ENCODE data around the gene CFAP65. TPM values are rescaled to one million over a fixed set of nuclear protein-coding genes. Genes with fewer than 3 reads are reported as not detected.

CFAP65 gene
- total and polyA plus RNA-seq, 2 of the 13 experiments (the other 11 are each of a cell fraction or from before 2014, with no cell fraction given) = 0.05 TPM; not detected in 1

DNA sequence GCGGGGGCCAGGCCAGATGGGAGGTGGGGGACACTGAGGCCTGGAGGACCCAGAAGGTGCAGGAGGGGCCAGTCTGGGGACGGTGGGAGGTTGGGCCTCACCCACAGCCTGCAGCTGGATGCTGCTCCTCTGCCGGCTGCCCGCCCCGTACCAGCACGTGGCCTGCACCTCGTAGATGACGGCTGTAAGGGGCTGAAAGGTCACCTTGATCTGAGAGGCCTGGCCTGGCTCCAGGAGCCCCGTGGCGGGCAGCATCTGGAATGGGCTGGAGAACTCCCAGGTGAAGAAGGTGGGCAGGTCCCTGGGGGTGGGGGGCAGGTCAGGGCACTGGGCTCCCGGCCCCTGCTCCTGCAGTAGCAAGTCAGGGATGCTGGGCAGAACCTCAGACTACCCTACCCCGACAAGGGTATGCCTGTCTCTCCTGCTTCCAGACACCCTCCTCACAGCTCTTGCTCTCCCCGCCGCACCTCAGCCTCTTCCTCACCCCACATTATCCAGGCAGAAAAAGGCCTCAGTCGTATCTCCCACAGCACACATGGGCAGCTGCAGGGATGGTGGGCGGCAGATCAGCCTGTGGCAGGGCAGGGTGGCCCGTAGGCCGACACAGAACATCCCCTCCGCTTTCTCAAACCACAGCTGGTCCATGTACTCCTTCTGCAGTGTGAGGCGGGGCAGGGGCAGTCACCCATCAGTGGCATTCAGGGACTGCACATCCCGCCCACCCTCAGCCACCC, 10.1 kb downstream of the CFAP65 start (continued):
- TF ChIP-seq ZNF317 (CRISPR knock-in tag; IDR thresholded peaks at IDR 0.05) (no peak), MAFF (IDR thresholded peaks at IDR 0.05; ENCODE audit: low read depth, low read length) (no peak), FOXA3 (CRISPR knock-in tag; IDR thresholded peaks at IDR 0.05) (no peak), GTF2F1 (IDR thresholded peaks at IDR 0.05; ENCODE audit: low read length) (no peak), ZBTB26 (CRISPR knock-in tag; IDR thresholded peaks at IDR 0.05; ENCODE audit: borderline replicate concordance) (no peak)

GRCh38 chr2:219030177-219030940, 11.0 kb downstream of the CFAP65 start:
- intact Hi-C loops (cut with micrococcal nuclease; ENCODE audit: unreplicated experiment) = no loop called here
- no peak overlapping the region for H3K4me3 ChIP-seq (replicated peaks in 1 of 3; ENCODE audit: insufficient read depth in 1 of 3, low read depth in 2 of 3, low read length in 3 of 3)
- H3K9ac ChIP-seq (ENCODE audit: insufficient read depth, low read depth, low read length) = no peak overlapping the region
- peaks cover 14% of the 10 kb centered on the region; the same call in 1 of the 2 replicates for H4K20me1 ChIP-seq (ENCODE audit: insufficient read depth, low read length)
- BruUV-seq (replicated peaks) = no TSS peak
- no peak overlapping the region for H3K4me2 ChIP-seq (ENCODE audit: low read depth, low read length)
- H3K9me3 ChIP-seq (ENCODE audit: low read length) = no peaks in the 10 kb centered on the region
- TF ChIP-seq SNAI1 (CRISPR knock-in tag; IDR thresholded peaks at IDR 0.05; ENCODE audit: borderline replicate concordance) = no peak
- TF ChIP-seq ZNF619 (CRISPR knock-in tag; IDR thresholded peaks at IDR 0.05) = no peak
- TF ChIP-seq ZNF136 (CRISPR knock-in tag; IDR thresholded peaks at IDR 0.05; ENCODE audit: low read depth) = no peak
- TF ChIP-seq ARNT (IDR thresholded peaks at IDR 0.05) = no peak
- no peak for TF ChIP-seq HOXA5 (CRISPR knock-in tag; IDR thresholded peaks at IDR 0.05)
- no peak for TF ChIP-seq PHF20 (CRISPR knock-in tag; IDR thresholded peaks at IDR 0.05)
- no peak for TF ChIP-seq ZNF260 (CRISPR knock-in tag; IDR thresholded peaks at IDR 0.05; ENCODE audit: borderline replicate concordance, low read depth)
- TF ChIP-seq ZSCAN29 (CRISPR knock-in tag; conservative IDR thresholded peaks at IDR 0.05) = no peak
- no peak for TF ChIP-seq ZNF772 (CRISPR knock-in tag; IDR thresholded peaks at IDR 0.05)
- TF ChIP-seq, protein P1, sequence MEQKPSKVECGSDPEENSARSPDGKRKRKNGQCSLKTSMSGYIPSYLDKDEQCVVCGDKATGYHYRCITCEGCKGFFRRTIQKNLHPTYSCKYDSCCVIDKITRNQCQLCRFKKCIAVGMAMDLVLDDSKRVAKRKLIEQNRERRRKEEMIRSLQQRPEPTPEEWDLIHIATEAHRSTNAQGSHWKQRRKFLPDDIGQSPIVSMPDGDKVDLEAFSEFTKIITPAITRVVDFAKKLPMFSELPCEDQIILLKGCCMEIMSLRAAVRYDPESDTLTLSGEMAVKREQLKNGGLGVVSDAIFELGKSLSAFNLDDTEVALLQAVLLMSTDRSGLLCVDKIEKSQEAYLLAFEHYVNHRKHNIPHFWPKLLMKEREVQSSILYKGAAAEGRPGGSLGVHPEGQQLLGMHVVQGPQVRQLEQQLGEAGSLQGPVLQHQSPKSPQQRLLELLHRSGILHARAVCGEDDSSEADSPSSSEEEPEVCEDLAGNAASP (CRISPR knock-in tag; IDR thresholded peaks at IDR 0.05; ENCODE audit: borderline replicate concordance) = no peak
- no peak for TF ChIP-seq ZNF207 (IDR thresholded peaks at IDR 0.05; ENCODE audit: borderline replicate concordance)
- no peak for TF ChIP-seq SRF (IDR thresholded peaks at IDR 0.05; ENCODE audit: low read depth, low read length)
- CTCF ChIA-PET (ENCODE audit: low intra/inter-chr PET ratio, low total read pairs) = interaction anchor here (1.1 to 3.2 kb wide), 6 partner anchors 27 to 125 kb away, joined by 3 to 48 read pairs (median 4); no protein-coding TSS in a partner anchor
- 54% methylated on average over 12 of the region's 16 CpGs for WGBS (ENCODE audit: low lambda C conversion rate)
- H3K36me3 ChIP-seq (replicated peaks in 1 of 2; ENCODE audit: control insufficient read depth in 1 of 2, insufficient read depth in 2 of 2, low read length in 2 of 2) = no peaks in the 10 kb centered on the region
- POLR2A ChIA-PET = interaction anchor here (0.9 to 1.3 kb wide), 3 partner anchors 29 to 125 kb away, joined by 3 to 5 read pairs (median 3); no protein-coding TSS in a partner anchor
- FAIRE-seq (no peak), DNase-seq (ENCODE audit: low spot score) (no peak), ATAC-seq (peak; percentile 25)
- H2AFZ ChIP-seq (ENCODE audit: low read length) = no peak overlapping the region
- H3K27ac ChIP-seq (ENCODE audit: extremely low read length, insufficient read depth, low read length) = no peak overlapping the region
- no peaks in the 10 kb centered on the region for H3K79me2 ChIP-seq (ENCODE audit: insufficient read depth, low read length)
- no peaks in the 10 kb centered on the region for H3K4me1 ChIP-seq (ENCODE audit: insufficient read depth, low read length)
- H3K27me3 ChIP-seq (ENCODE audit: control insufficient read depth in 1 of 2, insufficient read depth in 2 of 2, low read length in 2 of 2) = peaks cover 15 to 78% of the 10 kb centered on the region in 2 experiments
- in situ Hi-C loops (cut with HindIII; ENCODE audit: extremely low pct_ligation_motif_present, low pct_unique_long_range_greater_than_20kb) = no loop called here

All from HepG2 (cell line).